ENCODE measurements around the gene KIRREL1.

GRCh38 chr1:158003406-158003800 is 10.0 kb downstream of the KIRREL1 start:
- TF ChIP-seq, protein P1, sequence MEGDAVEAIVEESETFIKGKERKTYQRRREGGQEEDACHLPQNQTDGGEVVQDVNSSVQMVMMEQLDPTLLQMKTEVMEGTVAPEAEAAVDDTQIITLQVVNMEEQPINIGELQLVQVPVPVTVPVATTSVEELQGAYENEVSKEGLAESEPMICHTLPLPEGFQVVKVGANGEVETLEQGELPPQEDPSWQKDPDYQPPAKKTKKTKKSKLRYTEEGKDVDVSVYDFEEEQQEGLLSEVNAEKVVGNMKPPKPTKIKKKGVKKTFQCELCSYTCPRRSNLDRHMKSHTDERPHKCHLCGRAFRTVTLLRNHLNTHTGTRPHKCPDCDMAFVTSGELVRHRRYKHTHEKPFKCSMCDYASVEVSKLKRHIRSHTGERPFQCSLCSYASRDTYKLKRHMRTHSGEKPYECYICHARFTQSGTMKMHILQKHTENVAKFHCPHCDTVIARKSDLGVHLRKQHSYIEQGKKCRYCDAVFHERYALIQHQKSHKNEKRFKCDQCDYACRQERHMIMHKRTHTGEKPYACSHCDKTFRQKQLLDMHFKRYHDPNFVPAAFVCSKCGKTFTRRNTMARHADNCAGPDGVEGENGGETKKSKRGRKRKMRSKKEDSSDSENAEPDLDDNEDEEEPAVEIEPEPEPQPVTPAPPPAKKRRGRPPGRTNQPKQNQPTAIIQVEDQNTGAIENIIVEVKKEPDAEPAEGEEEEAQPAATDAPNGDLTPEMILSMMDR (optimal IDR thresholded peaks at IDR 0.05 in 1 of 3, IDR thresholded peaks at IDR 0.05 in 1 of 3, conservative IDR thresholded peaks at IDR 0.05 in 1 of 3; ENCODE audit: extremely low read depth in 1 of 3, insufficient read depth in 2 of 3, low read length in 3 of 3) = no peak
- no peak for TF ChIP-seq EZH2 (IDR thresholded peaks at IDR 0.05; ENCODE audit: low read length)

Measured in keratinocyte (primary cell).